ENCODE data around the gene TTL.
"Not testable (repeated sequence)": the region's sequence is repeated elsewhere in the genome, so short reads cannot be mapped to it uniquely, and the experiment has no call there.

TTL gene

DNA sequence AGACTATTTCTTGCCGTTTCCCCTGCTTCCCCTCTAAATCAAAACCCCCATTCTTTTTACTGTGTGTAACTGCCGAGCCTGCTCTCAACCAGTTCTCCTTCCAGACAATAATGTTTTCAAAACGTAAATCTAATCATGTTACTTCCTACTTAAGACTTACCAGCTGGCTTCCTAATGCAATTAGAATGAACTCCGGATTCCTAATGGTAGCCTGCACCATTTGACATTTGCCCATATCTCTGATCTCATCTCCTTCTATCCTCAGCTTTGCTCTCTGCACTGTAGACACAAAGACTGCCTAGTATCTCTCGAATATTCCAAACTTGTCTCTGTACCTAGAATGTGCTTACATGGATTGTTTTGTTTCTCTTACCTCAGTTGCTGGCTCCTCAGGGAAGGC, 12.9 kb downstream of the TTL start:
- H3K27ac ChIP-seq (ENCODE audit: low read length) = no peak overlapping the region
- no peak overlapping the region for H3K9ac ChIP-seq (ENCODE audit: low read depth, low read length)
- no peaks in the 10 kb centered on the region for H3K9me3 ChIP-seq (ENCODE audit: insufficient read depth, low read depth, low read length)
- H3K4me3 ChIP-seq (ENCODE audit: low read length) = no peak overlapping the region
- H3K4me1 ChIP-seq (ENCODE audit: insufficient read depth, low read length) = no peaks in the 10 kb centered on the region
- no peaks in the 10 kb centered on the region for H3K27me3 ChIP-seq (ENCODE audit: insufficient read depth, low read length)
- peaks cover 21% of the 10 kb centered on the region for H3K36me3 ChIP-seq (ENCODE audit: insufficient read depth, low read depth, low read length)

DNA sequence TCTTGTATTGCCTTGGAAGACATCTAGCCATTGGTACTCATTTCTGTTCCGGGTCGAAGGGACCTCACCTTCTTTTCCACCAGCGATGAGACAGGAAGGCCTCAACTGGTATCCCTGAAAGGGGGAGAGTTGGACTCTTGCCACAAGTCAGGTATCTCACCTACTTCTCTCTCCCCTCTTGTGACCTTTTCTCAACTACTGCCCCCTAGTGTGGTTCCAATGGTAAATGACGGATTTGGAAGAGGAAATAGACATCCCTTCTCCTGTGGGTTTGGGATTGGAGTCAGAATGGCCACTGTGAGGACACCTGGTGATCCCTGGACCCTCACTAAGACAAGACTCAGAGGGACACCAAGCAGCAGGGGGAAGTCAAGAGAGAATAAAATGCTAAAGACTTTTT, 13.9 kb downstream of the TTL start:
- H3K27me3 ChIP-seq (ENCODE audit: insufficient read depth, low read length); H3K27ac ChIP-seq (ENCODE audit: low read length); H3K4me3 ChIP-seq (ENCODE audit: low read length); H3K9me3 ChIP-seq (ENCODE audit: insufficient read depth, low read depth, low read length); H3K4me1 ChIP-seq (ENCODE audit: insufficient read depth, low read length); H3K9ac ChIP-seq (ENCODE audit: low read depth, low read length): not testable (repeated sequence)
- H3K36me3 ChIP-seq (ENCODE audit: insufficient read depth, low read depth, low read length) = peaks cover 21% of the 10 kb centered on the region

DNA sequence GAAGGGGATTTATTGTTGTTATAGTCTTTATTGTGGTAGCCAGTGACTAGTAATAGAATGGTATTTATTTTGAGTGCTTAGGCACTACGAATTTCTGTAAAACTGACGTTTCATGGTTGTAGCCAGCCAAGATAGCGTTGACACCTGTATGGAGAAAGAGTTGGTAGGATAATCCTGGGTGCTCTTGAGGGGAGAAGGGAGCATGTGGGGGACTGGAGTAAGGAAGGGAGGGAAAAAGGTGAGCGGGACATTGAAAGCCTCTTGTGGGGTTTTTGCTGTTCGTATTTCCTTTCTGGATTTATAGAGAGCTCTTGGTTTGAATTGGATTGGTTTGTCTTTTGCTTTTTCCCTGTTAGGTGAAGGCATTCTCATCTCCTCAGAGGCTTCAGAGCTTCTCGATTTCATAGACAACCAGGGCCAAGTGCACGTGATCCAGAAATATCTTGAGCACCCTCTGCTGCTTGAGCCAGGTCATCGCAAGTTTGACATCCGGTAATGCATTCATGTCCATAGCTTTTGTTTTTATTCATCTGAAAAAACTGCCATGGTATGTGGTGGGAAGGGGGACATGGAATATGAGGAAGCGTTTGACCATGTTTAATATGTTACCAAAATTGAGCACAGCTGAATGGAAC, 19.0 kb downstream of the TTL start:
- H3K9me3 ChIP-seq (ENCODE audit: insufficient read depth, low read depth, low read length); H3K27ac ChIP-seq (ENCODE audit: low read length); H3K4me1 ChIP-seq (ENCODE audit: insufficient read depth, low read length); H3K9ac ChIP-seq (ENCODE audit: low read depth, low read length); H3K4me3 ChIP-seq (ENCODE audit: low read length); H3K27me3 ChIP-seq (ENCODE audit: insufficient read depth, low read length): not testable (repeated sequence)
- peaks cover 17% of the 10 kb centered on the region for H3K36me3 ChIP-seq (ENCODE audit: insufficient read depth, low read depth, low read length)

DNA sequence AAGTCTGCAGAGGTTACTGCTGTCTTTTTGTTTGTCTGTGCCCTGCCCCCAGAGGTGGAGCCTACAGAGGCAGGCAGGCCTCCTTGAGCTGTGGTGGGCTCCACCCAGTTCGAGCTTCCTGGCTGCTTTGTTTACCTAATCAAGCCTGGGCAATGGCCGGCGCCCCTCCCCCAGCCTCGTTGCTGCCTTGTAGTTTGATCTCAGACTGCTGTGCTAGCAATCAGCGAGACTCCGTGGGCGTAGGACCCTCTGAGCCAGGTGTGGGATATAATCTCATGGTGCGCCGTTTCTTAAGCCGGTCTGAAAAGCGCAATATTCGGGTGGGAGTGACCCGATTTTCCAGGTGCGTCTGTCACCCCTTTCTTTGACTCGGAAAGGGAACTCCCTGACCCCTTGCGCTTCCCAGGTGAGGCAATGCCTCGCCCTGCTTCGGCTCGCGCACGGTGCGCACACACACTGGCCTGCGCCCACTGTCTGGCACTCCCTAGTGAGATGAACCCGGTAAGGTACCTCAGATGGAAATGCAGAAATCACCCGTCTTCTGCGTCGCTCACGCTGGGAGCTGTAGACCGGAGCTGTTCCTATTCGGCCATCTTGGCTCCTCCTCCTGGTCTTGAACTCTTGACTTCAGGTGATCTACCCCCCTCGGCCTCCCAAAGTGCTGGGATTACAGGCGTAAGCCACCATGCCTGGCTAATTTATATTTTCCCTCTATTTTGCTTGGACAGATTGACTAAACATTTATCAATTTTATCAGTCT, 27.5 kb downstream of the TTL start:
- H3K4me3 ChIP-seq (ENCODE audit: low read length) = not testable (repeated sequence)

DNA sequence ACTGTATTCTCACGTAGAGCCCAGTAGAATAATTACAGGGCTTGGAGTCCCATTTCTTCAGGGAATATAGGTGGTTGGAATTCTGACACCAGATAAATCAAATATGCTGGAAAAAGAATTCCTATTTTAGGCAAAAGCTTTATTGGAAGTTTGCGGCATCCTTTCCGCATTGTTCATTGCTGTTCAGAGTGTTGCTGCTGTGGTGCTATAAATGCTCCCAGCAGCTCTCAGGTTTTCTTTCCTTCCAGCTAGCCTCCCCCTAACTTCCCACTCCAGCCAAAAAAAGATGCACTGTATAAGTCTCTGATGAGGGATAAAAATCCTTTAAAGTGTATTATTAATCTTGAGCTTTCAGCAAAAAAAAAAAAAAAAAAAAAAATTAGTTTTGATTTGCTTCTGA, 34.8 kb downstream of the TTL start:
- Histone ChIP-seq H3K4me1 (ENCODE audit: insufficient read depth, low read length) (no peaks in the 10 kb centered on the region), H3K4me3 (ENCODE audit: low read length) (no peak overlapping the region), H3K9me3 (ENCODE audit: insufficient read depth, low read depth, low read length) (no peaks in the 10 kb centered on the region), H3K27me3 (ENCODE audit: insufficient read depth, low read length) (no peaks in the 10 kb centered on the region), H3K9ac (ENCODE audit: low read depth, low read length) (no peak overlapping the region), H3K27ac (ENCODE audit: low read length) (no peak overlapping the region), H3K36me3 (ENCODE audit: insufficient read depth, low read depth, low read length) (peaks cover 50% of the 10 kb centered on the region)

More for the DNA sequence above, 27.5 kb downstream of the TTL start:
- H3K9ac ChIP-seq (ENCODE audit: low read depth, low read length); H3K4me1 ChIP-seq (ENCODE audit: insufficient read depth, low read length); H3K27ac ChIP-seq (ENCODE audit: low read length); H3K27me3 ChIP-seq (ENCODE audit: insufficient read depth, low read length); H3K9me3 ChIP-seq (ENCODE audit: insufficient read depth, low read depth, low read length): not testable (repeated sequence)
- H3K36me3 ChIP-seq (ENCODE audit: insufficient read depth, low read depth, low read length) = peaks cover 20% of the 10 kb centered on the region; the same call in 1 of the 2 replicates

DNA sequence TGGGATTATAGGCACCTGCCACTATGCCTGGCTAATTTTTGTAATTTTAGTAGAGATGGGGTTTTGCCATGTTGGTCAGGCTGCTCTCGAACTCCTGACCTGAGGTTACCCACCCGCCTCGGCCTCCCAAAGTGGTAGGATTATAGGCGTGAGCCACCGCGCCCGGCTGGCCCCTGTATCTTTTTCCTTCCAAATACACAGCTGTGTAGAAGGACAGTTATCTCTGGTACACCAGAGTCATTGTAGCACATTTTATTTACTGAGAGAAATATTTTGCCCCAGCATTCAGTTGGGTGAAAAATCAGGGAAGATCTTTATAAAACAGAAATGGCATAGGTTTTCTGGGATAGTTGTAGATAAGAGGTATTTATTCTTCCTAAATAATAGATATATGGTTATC, 36.9 kb downstream of the TTL start:
- Histone ChIP-seq H3K27ac (ENCODE audit: low read length) (no peak overlapping the region), H3K4me1 (ENCODE audit: insufficient read depth, low read length) (no peaks in the 10 kb centered on the region), H3K36me3 (ENCODE audit: insufficient read depth, low read depth, low read length) (peaks cover 54% of the 10 kb centered on the region), H3K9ac (ENCODE audit: low read depth, low read length) (no peak overlapping the region), H3K4me3 (ENCODE audit: low read length) (no peak overlapping the region), H3K27me3 (ENCODE audit: insufficient read depth, low read length) (no peaks in the 10 kb centered on the region), H3K9me3 (ENCODE audit: insufficient read depth, low read depth, low read length) (no peaks in the 10 kb centered on the region)

DNA sequence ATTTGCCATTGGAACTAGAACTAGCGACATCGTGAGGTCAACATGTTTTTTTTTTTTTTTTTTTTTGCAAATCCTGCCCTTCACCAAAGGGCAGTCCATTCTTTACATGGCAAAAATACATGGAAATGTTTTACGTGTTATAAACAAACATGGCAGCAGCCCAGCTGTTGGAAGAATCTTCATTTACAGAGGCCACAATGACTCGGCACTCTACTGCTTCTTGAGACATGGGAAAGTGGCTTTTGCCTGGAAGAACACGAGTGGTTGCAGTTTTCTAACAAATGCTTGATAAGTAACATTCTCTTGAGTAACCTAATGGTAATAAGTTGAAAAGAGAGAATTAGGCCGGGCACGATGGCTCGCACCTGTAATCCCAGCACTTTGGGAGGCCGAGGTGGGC, 37.5 kb downstream of the TTL start:
- Histone ChIP-seq H3K27ac (ENCODE audit: low read length) (no peak overlapping the region), H3K36me3 (ENCODE audit: insufficient read depth, low read depth, low read length) (peaks cover 51% of the 10 kb centered on the region), H3K9me3 (ENCODE audit: insufficient read depth, low read depth, low read length) (no peaks in the 10 kb centered on the region), H3K4me3 (ENCODE audit: low read length) (no peak overlapping the region), H3K4me1 (ENCODE audit: insufficient read depth, low read length) (no peaks in the 10 kb centered on the region), H3K9ac (ENCODE audit: low read depth, low read length) (no peak overlapping the region), H3K27me3 (ENCODE audit: insufficient read depth, low read length) (no peaks in the 10 kb centered on the region)

DNA sequence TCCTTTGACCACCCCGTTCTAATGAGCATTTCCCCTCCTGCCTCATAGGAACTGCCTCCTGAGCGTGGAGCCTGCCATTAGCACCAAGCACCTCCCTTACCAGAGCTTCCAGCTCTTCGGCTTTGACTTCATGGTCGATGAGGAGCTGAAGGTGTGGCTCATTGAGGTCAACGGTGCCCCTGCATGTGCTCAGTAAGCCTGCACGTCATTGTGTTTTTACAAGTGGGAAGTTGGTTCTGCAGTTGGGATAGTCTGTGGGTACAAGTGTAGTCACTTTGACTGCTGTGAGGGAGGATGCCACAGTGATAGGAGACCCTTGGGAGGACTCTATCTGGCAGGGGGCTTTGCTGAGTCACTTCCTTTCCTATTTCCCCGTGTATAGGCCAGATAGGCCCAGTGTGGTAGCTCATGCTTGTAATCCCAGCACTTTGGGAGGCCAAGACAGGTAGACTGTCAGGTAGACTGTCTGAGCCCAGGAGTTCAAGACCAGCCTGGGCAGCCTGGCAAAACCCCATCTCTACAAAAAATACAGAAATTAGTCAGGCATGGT, 38.4 kb downstream of the TTL start:
- Histone ChIP-seq H3K4me1 (ENCODE audit: insufficient read depth, low read length) (no peaks in the 10 kb centered on the region), H3K9me3 (ENCODE audit: insufficient read depth, low read depth, low read length) (no peaks in the 10 kb centered on the region), H3K4me3 (ENCODE audit: low read length) (no peak overlapping the region), H3K27me3 (ENCODE audit: insufficient read depth, low read length) (no peaks in the 10 kb centered on the region), H3K9ac (ENCODE audit: low read depth, low read length) (no peak overlapping the region), H3K27ac (ENCODE audit: low read length) (no peak overlapping the region), H3K36me3 (ENCODE audit: insufficient read depth, low read depth, low read length) (peaks cover 43% of the 10 kb centered on the region)

DNA sequence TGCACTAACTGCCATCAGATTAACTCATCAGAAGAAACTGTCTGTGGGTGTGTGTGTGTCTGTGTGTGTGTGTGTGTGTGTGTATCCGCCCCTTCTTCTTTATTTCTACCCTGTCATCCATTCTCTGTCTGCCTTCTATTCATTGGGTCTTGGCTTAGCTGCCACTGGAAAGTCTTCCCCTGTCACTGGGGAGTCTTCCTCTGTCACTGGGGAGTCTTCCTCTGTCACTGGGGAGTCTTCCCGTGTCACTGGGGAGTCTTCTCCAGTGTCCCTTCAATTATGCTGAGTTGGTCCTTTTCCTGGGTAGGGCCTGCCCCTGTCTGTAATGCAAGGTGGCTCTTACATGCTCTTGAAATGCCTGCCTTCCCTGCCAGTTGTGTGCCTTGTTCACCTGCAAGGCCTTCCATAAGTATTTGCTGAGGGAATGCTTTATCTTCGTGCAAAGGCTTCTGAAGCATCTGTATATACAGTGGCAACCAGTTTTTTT, 41.4 kb downstream of the TTL start:
- no peaks in the 10 kb centered on the region for H3K9me3 ChIP-seq (ENCODE audit: insufficient read depth, low read depth, low read length)
- H3K36me3 ChIP-seq (ENCODE audit: insufficient read depth, low read depth, low read length) = peaks cover 39% of the 10 kb centered on the region
- no peaks in the 10 kb centered on the region for H3K4me1 ChIP-seq (ENCODE audit: insufficient read depth, low read length)
- H3K27ac ChIP-seq (ENCODE audit: low read length) = no peak overlapping the region
- H3K4me3 ChIP-seq (ENCODE audit: low read length) = no peak overlapping the region
- no peaks in the 10 kb centered on the region for H3K27me3 ChIP-seq (ENCODE audit: insufficient read depth, low read length)
- no peak overlapping the region for H3K9ac ChIP-seq (ENCODE audit: low read depth, low read length)

DNA sequence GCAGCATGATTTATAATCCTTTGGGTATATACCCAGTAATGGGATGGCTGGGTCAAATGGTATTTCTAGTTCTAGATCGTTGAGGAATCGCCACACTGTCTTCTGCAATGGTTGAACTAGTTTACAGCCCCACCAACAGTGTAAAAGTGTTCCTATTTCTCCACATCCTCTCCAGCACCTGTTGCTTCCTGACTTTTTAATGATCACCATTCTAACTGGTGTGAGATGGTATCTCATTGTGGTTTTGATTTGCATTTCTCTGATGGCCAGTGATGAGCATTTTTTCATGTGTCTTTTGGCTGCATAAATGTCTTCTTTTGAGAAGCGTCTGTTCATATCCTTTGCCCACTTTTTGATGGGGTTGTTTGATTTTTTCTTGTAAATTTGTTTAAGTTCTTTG, 42.3 kb downstream of the TTL start:
- H3K9ac ChIP-seq (ENCODE audit: low read depth, low read length) = not testable (repeated sequence)
- peaks cover 40% of the 10 kb centered on the region for H3K36me3 ChIP-seq (ENCODE audit: insufficient read depth, low read depth, low read length)

DNA sequence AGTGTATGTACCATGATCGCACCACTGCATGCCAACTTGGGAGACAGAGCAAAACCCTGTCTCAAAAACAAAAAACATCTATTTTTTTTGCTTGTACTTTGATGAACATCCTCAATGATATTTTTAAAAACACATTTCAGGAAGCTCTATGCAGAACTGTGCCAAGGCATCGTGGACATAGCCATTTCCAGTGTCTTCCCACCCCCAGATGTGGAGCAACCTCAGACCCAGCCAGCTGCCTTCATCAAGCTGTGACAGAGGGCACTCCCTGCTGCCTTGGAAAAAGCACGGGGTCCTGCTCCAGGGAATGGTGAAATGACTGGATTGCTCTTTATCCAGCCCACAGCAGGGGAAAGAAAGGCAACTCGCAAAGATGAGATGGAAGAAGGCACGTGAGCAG, 46.6 kb downstream of the TTL start:
- Histone ChIP-seq H3K9me3 (ENCODE audit: insufficient read depth, low read depth, low read length) (no peaks in the 10 kb centered on the region), H3K9ac (ENCODE audit: low read depth, low read length) (no peak overlapping the region; the same call in 1 of the 2 replicates), H3K4me1 (ENCODE audit: insufficient read depth, low read length) (no peaks in the 10 kb centered on the region), H3K27ac (ENCODE audit: low read length) (no peak overlapping the region), H3K4me3 (ENCODE audit: low read length) (no peak overlapping the region), H3K27me3 (ENCODE audit: insufficient read depth, low read length) (no peaks in the 10 kb centered on the region), H3K36me3 (ENCODE audit: insufficient read depth, low read depth, low read length) (peaks cover 36% of the 10 kb centered on the region)

More for the DNA sequence above, 42.3 kb downstream of the TTL start:
- not testable (repeated sequence) for H3K4me3 ChIP-seq (ENCODE audit: low read length); H3K4me1 ChIP-seq (ENCODE audit: insufficient read depth, low read length); H3K27ac ChIP-seq (ENCODE audit: low read length); H3K9me3 ChIP-seq (ENCODE audit: insufficient read depth, low read depth, low read length); H3K27me3 ChIP-seq (ENCODE audit: insufficient read depth, low read length)

DNA sequence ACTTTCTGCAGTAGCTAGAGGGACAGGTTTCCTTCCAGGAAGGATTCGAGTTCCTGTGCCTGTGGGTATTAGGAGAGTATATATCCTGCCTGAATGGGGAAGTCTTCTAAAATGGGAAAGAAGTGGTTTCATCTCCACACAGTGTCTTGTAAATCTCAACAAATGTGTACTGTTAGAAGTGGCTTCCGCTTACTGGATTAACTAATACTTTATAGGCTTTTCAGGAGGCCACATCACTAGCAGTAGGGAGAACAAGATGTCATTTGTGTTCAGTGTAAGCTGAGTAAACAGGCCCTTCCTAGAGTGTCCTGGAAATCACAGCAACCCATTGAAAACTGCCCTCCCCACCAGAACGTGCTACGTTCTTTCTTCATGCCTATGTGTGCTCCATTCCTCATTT, 47.8 kb downstream of the TTL start:
- no peak overlapping the region for H3K27ac ChIP-seq (ENCODE audit: low read length)

More for the DNA sequence above, 47.8 kb downstream of the TTL start:
- Histone ChIP-seq H3K9ac (ENCODE audit: low read depth, low read length) (no peak overlapping the region), H3K4me1 (ENCODE audit: insufficient read depth, low read length) (no peaks in the 10 kb centered on the region), H3K36me3 (ENCODE audit: insufficient read depth, low read depth, low read length) (peaks cover 36% of the 10 kb centered on the region), H3K27me3 (ENCODE audit: insufficient read depth, low read length) (no peaks in the 10 kb centered on the region), H3K4me3 (ENCODE audit: low read length) (no peak overlapping the region), H3K9me3 (ENCODE audit: insufficient read depth, low read depth, low read length) (no peaks in the 10 kb centered on the region)
